SJSA1 (cell line): ENCODE results near the gene PIK3IP1. TPM values are rescaled to one million over a fixed set of nuclear protein-coding genes. Genes with fewer than 3 reads are reported as not detected.

Source experiments
- DNase-seq, 2 experiments: peaks; one replicate each; pipeline ENCODE4 v3.0.0-alpha.2; 2015 to 2020; ENCODE audit warnings: low spot score in 2 of 2, low read depth in 1 of 2
- H3K27ac ChIP-seq: fragments of 250-450 bp; sonication (Bioruptor Pico); 2 replicates; pipeline ENCODE4 v1.5.1; 2020; ENCODE audit warnings: mild to moderate bottlenecking, moderate library complexity
- H3K27me3 ChIP-seq: fragments of 250-450 bp; sonication (Bioruptor Pico); replicated peaks from 2 replicates; pipeline ENCODE4 v1.5.1; 2020; ENCODE audit warnings: mild to moderate bottlenecking, moderate library complexity
- H3K36me3 ChIP-seq: fragments of 250-450 bp; sonication (Bioruptor Pico); 2 replicates; pipeline ENCODE4 v1.5.1; 2020; ENCODE audit warnings: mild to moderate bottlenecking
- H3K4me1 ChIP-seq: fragments of 250-450 bp; sonication (Bioruptor Pico); replicated peaks from 2 replicates; pipeline ENCODE4 v1.6.1; 2021; ENCODE audit warnings: mild to moderate bottlenecking
- H3K4me3 ChIP-seq: fragments of 250-450 bp; sonication (Bioruptor Pico); 2 replicates; pipeline ENCODE4 v1.5.1; 2020; ENCODE audit warnings: mild to moderate bottlenecking
- H3K9me3 ChIP-seq: fragments of 250-450 bp; sonication (Bioruptor Pico); replicated peaks from 2 replicates; pipeline ENCODE4 v1.5.1; 2020; ENCODE audit warnings: mild to moderate bottlenecking
- total RNA-seq: library from RNA; depleted of rRNA; stranded (reverse); fragments of >200 nt; shearing (Covaris generic); gene quantifications from 2 replicates; pipeline ENCODE4 v1.2.3, GENCODE V29; 2014

PIK3IP1 gene
- total RNA-seq, 1 experiment from 2014 or later = 1.3 TPM

DNA sequence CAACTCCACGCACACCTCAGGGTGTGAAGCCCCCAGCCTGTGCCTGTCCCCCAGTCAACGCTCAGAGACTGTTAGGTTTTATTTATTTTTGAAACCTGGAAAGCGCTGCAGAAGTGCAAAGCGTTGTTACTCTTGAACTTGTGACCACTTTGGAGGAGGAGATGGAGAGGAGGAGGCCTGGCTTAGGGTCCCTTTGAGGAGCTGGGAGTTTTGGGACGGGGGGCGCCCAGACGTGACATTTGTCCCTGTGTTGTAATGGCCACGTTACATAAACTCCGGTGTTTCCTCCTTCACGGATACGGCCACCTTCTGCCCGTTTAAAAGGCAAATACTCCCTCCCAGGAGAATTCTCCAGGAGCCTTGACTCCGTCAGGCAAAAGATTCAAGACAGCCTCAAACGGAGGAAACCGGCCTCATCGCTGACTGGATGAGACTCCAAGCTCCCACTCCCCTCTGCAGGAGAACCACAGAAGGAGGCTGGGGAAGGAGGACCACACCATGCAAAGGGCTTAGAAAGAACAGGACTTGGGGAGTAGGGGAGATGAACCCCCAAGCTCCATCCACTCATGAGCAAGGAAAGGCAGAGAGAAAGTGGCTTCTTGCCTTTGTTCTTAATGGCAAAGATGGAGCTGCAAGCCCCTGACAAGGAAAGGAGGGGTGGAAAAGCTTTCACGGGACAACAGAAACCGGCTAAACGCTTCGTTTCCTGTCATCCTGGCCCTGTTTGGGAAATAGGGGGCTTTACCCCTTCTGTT is 630 bp downstream of the PIK3IP1 start:
- peak overlapping the region; percentile 19 for H3K4me3 ChIP-seq
- peaks cover 16% of the 10 kb centered on the region for H3K4me1 ChIP-seq
- H3K27me3 ChIP-seq = no peaks in the 10 kb centered on the region
- DNase-seq = peak in 1 of 2 experiments; percentile 29
- no peaks in the 10 kb centered on the region for H3K36me3 ChIP-seq
- H3K9me3 ChIP-seq = no peaks in the 10 kb centered on the region
- H3K27ac ChIP-seq = no peak overlapping the region

DNA sequence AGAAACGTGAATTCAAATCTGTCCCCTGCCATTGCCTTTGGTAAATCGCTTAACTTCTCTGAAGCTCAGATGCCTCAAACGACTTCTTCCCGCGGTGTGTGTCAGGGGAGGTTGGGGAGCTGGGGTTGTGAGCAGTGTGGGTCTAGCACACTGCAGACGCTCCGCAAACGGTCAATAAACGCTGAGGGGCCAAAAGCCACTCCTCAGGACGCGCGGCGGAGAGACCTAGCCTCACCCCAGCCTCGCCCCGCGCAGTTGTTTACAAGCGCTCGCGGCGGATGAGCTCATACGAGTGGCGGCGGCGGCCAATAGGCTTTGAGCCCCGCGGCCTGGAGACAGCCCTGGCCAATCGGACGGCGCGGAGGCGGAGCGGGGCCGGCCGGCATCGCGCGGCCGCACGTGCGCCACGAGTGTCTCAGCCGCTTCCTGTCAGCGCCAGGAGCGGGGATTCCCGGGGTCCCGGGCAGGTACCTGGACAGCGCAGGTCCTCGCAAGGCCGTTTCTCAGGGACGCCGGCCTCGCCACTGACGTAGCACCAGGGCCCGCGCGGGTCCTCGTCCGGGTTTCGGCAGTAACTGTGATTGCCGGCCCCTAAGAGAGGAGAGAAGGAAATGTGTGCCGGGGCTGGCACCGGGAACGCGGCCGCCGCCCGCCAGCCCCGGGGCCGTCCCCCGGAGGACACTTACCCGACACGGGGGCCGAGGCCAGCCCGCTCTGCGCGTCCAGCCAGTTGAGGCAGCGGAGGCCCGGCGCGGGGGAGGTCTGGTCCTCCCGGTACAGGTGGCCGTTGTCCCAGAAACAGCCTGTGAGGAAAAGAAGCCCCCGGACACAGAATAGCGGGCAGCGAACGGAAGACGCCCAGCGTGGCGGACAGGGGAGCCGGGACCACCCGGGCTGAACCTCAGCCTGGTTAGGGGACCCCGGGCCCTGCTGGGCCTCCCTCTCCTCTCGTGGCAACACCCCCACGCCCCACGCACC is 1.5 kb downstream of the PIK3IP1 start:
- Histone ChIP-seq H3K4me1 (peaks cover 16% of the 10 kb centered on the region), H3K36me3 (no peaks in the 10 kb centered on the region), H3K9me3 (no peaks in the 10 kb centered on the region), H3K27me3 (no peaks in the 10 kb centered on the region), H3K27ac (peak overlapping the region; percentile 62), H3K4me3 (peak overlapping the region; percentile 51)
- DNase-seq = peak; percentile 85 to 88

DNA sequence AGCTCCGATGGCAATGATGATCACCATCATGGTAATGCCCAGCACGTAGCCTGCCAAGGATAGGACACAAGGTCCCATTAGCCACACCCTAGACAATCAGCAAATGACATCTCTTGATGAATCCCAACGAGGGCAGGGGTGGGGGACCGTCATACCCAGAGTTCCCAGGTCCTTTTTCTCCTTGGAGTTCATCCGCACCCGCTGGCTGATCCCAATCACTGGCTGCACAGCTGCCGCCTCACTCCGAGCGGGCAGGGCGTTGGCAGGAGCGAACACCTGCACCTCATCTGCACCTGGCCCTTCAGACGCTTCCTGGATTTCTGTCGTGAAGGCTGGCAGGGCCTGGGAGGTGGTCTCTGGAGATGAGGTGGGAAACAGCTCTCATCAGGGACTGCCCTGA is 2.9 kb downstream of the PIK3IP1 start:
- Histone ChIP-seq H3K4me3 (no peak overlapping the region), H3K27me3 (no peaks in the 10 kb centered on the region), H3K9me3 (no peaks in the 10 kb centered on the region), H3K27ac (no peak overlapping the region), H3K36me3 (no peaks in the 10 kb centered on the region), H3K4me1 (peaks cover 16% of the 10 kb centered on the region)
- no peak for DNase-seq

DNA sequence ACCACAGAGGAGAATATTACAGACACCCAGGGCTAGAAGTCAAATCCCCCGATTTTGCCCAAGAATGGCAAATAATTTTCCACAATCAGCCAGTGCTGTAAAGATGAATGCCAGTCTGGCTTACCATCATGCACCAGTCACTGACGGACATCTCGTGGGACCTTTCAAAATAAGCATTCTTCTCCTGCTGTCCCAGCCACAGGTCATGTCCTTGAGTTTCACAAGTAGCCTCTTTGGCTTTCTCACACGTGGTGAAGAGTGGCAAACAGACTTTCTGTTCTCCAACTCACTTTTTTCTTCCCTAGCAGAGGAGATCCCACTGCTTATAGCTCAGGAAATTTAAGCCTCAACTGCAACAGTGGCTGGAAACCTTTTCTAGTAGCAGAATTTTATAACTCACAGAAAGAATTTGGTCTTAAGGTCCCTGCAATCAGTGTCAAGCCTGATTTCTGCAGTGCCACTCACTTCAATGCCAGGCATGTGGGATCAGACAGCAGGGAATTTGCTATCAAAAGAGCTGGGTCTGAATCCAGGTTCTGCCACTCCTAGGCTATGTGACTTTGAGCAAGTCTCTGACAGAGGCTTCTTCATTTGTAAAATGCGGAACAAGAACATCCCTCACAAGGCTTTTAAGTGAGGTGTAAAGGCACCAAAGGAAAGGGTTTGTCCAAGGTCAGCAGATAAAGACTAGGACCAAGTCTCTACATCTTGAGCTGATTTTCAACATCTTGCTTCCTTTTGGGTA is 3.6 kb downstream of the PIK3IP1 start:
- Histone ChIP-seq H3K27ac (no peak overlapping the region), H3K4me3 (no peak overlapping the region), H3K9me3 (no peaks in the 10 kb centered on the region), H3K36me3 (no peaks in the 10 kb centered on the region), H3K27me3 (no peaks in the 10 kb centered on the region), H3K4me1 (peaks cover 16% of the 10 kb centered on the region)
- DNase-seq = no peak

DNA sequence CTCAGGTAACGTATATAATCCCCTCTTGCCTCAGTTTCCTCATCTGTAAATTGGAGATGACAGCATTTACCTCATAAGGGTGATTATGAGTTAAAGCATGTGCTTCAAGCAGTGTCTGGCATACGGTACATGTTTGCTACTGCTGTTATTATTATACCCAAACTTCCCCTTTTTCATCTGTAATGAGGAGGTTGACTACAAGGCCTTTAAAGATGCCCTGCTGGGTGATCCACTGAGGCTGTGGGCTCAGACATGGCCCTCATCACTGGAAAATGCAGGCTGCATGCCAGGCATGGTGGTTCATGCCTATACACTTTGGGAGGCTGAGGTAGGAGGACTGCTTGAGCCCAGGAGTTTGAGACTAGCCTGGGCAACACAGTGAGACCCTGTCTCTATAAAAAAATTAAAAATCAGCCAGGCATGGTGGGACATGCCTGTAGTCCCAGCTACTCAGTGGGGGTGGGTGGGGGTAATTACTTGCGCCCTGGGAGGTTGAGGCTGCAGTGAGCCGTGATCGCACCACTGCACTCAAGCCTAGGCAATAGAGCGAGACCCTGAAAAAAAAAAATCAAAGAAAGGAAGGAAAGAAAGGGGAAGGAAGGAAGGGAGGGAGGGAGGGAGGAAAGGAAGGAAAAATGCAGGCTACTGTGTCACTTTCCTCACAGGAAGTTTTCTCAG is 4.3 kb downstream of the PIK3IP1 start:
- no peak for DNase-seq
- Histone ChIP-seq H3K4me3 (no peak overlapping the region), H3K27ac (no peak overlapping the region), H3K9me3 (no peaks in the 10 kb centered on the region), H3K4me1 (peaks cover 16% of the 10 kb centered on the region), H3K27me3 (no peaks in the 10 kb centered on the region), H3K36me3 (no peaks in the 10 kb centered on the region)

DNA sequence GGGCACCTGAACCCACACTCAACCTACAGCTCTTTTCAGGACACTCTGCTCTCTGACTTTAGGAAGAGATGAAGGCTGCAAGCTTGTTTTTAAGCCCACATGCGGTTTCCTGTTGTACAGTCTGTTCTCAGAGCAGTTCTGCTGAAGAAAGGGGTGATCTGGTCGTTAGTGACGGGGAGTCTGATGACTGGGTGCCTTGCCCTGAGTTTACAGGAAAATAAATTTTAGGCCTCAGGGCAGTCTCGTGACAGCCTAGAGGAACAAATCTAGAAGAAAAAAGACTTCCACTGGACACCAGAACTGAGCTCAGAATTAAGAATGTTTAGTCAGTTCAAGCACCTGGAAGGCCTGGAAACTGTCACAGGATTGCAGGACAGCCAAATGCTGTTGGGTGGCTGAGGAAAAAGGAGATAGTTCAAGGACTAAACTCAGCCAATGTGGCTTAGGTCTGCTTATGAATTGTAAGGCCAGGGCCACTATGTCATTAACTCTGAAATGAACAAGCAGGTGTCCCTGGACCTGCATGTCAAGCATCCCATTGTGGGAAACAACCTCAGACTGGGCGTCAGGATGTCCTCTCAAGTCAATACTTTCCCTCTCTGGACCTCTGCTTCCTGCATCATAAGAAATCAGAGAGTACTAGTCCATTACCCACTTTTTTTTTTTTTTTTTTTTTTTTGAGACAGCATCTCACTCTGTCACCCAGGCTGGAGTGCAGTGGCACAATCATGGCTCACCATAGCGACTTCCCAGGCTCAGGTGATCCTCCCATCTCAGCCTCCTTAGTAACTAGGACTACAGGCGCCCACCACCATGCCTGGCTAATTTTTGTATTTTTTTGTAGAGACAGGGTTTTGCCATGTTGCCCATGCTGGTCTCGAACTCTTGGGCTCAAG is 5.7 kb downstream of the PIK3IP1 start:
- no peaks in the 10 kb centered on the region for H3K9me3 ChIP-seq
- no peak for DNase-seq
- no peak overlapping the region for H3K4me3 ChIP-seq
- H3K36me3 ChIP-seq = no peaks in the 10 kb centered on the region
- H3K27ac ChIP-seq = no peak overlapping the region
- H3K27me3 ChIP-seq = no peaks in the 10 kb centered on the region
- H3K4me1 ChIP-seq = peaks cover 7% of the 10 kb centered on the region

DNA sequence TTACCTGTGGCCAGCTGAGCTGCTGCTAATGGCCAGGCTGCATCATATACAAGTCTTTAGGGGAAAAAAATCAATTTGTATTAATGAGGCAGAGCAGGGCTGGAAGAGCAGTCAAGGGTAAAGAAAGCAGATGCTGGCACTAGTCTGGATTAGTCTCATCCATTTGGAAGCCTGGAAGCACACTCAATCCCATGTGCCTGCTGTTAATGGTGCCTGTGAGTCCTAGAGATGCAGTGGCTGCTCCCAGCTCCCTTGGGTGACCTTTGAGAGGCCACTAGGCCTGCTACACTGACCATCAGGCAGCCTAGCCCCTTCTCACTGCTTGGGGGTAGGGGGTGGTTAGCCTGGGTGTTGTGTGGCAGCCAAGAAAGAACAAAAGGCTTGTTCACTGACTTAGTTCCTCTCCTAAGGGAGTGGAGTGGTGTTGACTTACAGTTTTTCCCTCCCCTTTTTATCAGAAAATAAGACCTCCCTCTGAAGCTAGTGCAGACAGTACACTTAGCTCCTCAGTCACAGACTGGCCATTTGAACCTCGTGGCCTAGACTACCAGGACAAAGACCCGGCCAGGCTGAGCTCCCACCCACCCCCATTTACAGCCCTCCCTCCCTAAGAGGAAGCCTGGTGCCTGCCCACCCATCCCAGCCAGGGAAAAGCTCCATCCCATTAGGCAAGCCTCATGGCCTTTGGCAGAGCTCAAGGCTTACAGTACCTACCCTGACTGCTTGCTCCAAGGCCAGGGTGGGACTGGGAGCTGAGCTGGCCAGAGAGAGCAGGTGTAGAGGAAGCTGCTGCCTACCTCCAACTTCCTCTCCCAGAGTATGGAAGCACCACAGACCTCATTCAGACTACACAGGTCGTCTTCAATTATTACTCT is 7.8 kb downstream of the PIK3IP1 start:
- Histone ChIP-seq H3K27me3 (no peaks in the 10 kb centered on the region), H3K27ac (no peak overlapping the region), H3K9me3 (no peaks in the 10 kb centered on the region), H3K4me1 (no peaks in the 10 kb centered on the region), H3K4me3 (no peak overlapping the region), H3K36me3 (no peaks in the 10 kb centered on the region)
- DNase-seq = no peak

DNA sequence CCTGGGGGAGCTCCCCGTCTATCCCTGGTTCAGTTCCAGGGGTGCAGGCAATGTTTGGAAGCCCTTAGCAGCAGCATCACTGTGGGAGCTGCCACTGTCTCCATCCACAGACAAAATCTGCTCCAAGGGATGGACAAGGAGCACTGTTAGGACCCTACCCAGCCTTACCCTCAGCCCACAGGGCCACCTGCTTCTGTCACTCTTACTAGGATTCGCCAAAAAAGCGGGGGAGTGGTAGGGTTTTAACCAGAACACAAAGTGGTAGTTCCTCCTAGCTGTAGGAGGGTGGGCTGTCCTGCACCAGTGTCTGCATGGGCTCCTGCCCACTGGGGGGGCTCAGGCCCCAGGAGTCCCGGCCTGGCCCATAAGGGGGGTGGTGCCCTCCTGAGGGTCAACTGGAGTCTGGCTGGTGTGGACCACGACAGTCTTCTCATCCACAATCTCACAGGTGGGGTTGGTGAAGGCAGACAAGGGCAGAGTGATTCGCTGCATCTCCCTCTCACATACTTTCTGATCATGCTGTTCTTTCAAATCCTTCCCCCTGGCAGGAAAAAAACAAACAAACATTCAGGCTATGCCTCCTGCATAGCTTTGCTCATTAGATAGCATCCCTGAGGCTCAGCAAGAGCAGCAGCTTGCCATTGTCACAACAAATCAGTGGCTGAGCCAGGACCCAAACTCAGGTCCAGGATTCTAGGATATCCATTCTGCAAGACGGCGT is 9.4 kb downstream of the PIK3IP1 start:
- H3K4me1 ChIP-seq = no peaks in the 10 kb centered on the region
- H3K27ac ChIP-seq = no peak overlapping the region
- no peak for DNase-seq
- no peaks in the 10 kb centered on the region for H3K27me3 ChIP-seq
- H3K4me3 ChIP-seq = no peak overlapping the region
- H3K36me3 ChIP-seq = peaks cover 9% of the 10 kb centered on the region
- H3K9me3 ChIP-seq = no peaks in the 10 kb centered on the region

DNA sequence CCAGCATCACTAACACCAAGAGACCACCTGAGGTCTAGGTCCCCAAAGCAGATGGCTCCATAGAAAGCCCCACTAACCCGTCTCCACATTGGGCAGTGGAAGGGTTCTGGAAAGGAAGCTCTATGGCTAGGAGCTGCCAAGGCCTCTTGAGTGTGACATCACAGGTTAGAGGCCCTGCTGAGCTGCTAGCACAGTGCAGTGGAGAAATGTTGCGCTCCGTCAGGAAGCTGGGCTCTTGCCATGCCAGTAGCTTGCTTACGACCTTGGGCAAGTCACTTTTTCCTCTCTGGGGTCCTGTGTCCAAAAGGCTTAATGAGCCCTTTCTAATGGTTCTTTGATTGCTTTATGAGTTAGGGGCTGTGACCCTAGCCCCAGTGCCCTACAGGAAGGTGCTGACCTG is 10.6 kb downstream of the PIK3IP1 start:
- H3K27me3 ChIP-seq = no peaks in the 10 kb centered on the region
- no peak overlapping the region for H3K4me3 ChIP-seq
- no peak for DNase-seq
- no peaks in the 10 kb centered on the region for H3K4me1 ChIP-seq
- H3K27ac ChIP-seq = no peak overlapping the region
- peaks cover 13% of the 10 kb centered on the region for H3K36me3 ChIP-seq
- no peaks in the 10 kb centered on the region for H3K9me3 ChIP-seq

DNA sequence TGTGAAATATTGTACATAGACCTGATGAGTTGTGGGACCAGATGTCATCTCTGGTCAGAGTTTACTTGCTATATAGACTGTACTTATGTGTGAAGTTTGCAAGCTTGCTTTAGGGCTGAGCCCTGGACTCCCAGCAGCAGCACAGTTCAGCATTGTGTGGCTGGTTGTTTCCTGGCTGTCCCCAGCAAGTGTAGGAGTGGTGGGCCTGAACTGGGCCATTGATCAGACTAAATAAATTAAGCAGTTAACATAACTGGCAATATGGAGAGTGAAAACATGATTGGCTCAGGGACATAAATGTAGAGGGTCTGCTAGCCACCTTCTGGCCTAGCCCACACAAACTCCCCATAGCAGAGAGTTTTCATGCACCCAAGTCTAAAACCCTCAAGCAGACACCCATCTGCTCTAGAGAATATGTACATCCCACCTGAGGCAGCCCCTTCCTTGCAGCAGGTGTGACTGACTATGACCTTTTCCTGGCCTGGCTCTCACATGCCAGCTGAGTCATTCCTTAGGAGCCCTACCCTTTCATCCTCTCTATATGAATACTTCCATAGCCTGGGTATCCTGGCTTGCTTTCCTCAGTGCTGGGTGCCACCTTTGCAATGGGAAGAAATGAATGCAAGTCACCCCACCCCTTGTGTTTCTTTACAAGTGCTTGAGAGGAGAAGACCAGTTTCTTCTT is 12.3 kb downstream of the PIK3IP1 start:
- Histone ChIP-seq H3K4me3 (no peak overlapping the region), H3K27ac (no peak overlapping the region), H3K36me3 (peaks cover 25% of the 10 kb centered on the region), H3K4me1 (no peaks in the 10 kb centered on the region), H3K27me3 (no peaks in the 10 kb centered on the region), H3K9me3 (no peaks in the 10 kb centered on the region)
- no peak for DNase-seq

DNA sequence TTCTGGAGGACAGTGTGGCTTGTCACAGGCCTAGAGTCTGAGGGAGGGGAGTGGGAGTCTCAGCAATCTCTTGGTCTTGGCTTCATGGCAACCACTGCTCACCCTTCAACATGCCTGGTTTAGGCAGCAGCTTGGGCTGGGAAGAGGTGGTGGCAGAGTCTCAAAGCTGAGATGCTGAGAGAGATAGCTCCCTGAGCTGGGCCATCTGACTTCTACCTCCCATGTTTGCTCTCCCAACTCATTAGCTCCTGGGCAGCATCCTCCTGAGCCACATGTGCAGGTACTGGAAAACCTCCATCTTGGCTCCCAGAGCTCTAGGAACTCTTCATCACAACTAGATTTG is 13.0 kb downstream of the PIK3IP1 start:
- no peaks in the 10 kb centered on the region for H3K27me3 ChIP-seq
- H3K9me3 ChIP-seq = no peaks in the 10 kb centered on the region
- H3K36me3 ChIP-seq = peaks cover 32% of the 10 kb centered on the region
- H3K4me1 ChIP-seq = no peaks in the 10 kb centered on the region
- H3K27ac ChIP-seq = no peak overlapping the region
- DNase-seq = no peak
- H3K4me3 ChIP-seq = no peak overlapping the region
